ENCODE measurements around the gene RABGAP1L. TPM values are rescaled to one million over a fixed set of nuclear protein-coding genes. Genes with fewer than 3 reads are reported as not detected.
"Not testable (repeated sequence)": the region's sequence is repeated elsewhere in the genome, so short reads cannot be mapped to it uniquely, and the experiment has no call there.

RABGAP1L gene
- total RNA-seq, 2 experiments from 2014 or later = 76.8 to 80.5 TPM

DNA sequence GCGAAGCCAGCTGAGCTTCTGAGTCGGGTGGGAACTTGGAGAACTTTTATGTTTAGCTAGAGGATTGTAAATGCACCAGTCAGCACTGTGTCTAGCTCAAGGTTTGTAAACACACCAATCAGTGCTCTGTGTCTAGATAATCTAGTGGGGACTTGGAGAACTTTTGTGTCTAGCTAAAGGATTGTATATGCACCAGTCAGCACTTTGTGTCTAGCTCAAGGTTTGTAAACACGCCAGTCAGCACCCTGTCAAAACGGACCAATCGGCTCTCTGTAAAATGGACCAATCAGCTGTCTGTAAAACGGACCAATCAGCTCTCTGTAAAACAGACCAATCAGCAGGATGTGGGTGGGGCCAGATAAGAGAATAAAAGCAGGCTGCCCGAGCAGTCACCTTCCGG lies 552.5 kb downstream of the RABGAP1L start:
- peaks cover 20% of the 10 kb centered on the region for H3K36me3 Mint-ChIP-seq (ENCODE audit: low read depth)
- POLR2A ChIA-PET, DNase-seq, H3K4me3 Mint-ChIP-seq, H3K4me1 Mint-ChIP-seq, H3K27me3 Mint-ChIP-seq, CTCF ChIA-PET, H3K27ac Mint-ChIP-seq: not testable (repeated sequence)
- peaks cover 13% of the 10 kb centered on the region for H3K9me3 Mint-ChIP-seq

DNA sequence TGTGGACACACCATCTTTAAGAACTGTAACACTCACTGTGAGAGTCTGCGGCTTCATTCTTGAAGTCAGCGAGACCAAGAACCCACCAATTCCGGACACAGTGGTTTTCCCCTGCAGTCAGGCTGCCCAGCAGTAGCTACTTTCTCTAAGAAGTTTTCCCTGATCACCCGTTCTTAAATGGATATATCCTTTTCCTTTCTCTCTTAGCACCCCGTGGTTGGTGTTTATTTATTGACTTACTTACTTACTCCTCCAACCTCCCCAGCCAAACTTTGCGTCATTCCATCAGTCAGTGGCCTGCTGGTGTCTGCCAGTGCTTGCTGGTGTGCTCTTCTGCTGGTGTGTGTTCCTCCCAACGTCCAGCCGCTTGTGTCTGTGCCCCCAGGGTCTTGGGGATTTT lies 553.2 kb downstream of the RABGAP1L start:
- CTCF ChIA-PET = no interaction called here
- H3K36me3 Mint-ChIP-seq (ENCODE audit: low read depth) = peaks cover 17% of the 10 kb centered on the region
- no peaks in the 10 kb centered on the region for H3K27me3 Mint-ChIP-seq
- H3K9me3 Mint-ChIP-seq = peaks cover 13% of the 10 kb centered on the region
- DNase-seq = no peak
- H3K4me3 Mint-ChIP-seq = no peak overlapping the region
- POLR2A ChIA-PET = no interaction called here
- H3K4me1 Mint-ChIP-seq = no peaks in the 10 kb centered on the region
- H3K27ac Mint-ChIP-seq = no peak overlapping the region

DNA sequence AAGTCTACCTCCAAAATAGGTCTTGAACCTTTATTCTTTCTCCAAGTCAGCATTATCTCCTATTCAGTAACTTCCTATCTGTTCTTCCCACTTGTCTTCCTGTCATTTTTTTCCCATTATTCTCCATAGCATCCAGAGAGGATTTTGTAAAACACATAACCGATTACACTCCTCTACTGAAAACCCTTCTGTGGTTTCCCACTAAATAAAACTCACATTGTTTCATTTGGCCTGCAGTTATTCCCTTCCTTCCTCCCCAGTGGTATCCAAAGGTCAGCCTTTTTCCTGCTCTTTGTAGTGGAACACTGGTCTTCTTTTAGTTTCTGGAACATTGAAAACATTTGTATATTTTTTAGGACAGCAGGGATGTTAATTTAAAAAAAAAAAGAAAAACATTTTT lies 554.5 kb downstream of the RABGAP1L start:
- Mint-ChIP-seq H3K27me3 (no peaks in the 10 kb centered on the region), H3K4me1 (no peaks in the 10 kb centered on the region), H3K36me3 (ENCODE audit: low read depth) (peaks cover 10% of the 10 kb centered on the region), H3K27ac (no peak overlapping the region), H3K9me3 (peaks cover 13% of the 10 kb centered on the region), H3K4me3 (no peak overlapping the region)
- ChIA-PET POLR2A (no interaction called here), CTCF (interaction anchor here (0.7 kb wide), 1 partner anchor 242 kb away, joined by 3 read pairs; no protein-coding TSS in a partner anchor)
- no peak for DNase-seq

DNA sequence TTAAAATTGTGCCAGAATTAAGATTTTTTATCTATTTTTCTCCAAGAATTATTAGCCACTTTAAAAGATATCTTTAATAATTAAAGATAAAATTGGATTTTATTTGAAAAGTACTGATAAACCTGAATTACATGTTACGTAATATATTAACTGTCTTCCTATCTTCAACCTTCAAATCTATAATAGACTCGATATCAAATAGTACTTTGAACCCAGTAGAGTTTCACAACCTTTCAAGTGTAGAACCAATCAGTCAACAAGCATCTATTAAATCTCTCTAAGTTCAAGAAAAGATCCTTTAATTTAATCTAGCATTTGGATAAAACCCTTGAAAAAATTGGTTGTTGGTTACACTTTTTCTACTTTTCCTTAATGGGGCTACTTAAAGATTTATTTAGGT lies 559.9 kb downstream of the RABGAP1L start:
- no peak overlapping the region for H3K4me3 Mint-ChIP-seq
- ChIA-PET CTCF (interaction anchor here (0.6 kb wide), 1 partner anchor 262 kb away, joined by 5 read pairs; no protein-coding TSS in a partner anchor), POLR2A (no interaction called here)
- no peaks in the 10 kb centered on the region for H3K27me3 Mint-ChIP-seq
- no peak overlapping the region for H3K27ac Mint-ChIP-seq
- no peaks in the 10 kb centered on the region for H3K9me3 Mint-ChIP-seq
- DNase-seq = no peak
- H3K4me1 Mint-ChIP-seq = no peaks in the 10 kb centered on the region
- H3K36me3 Mint-ChIP-seq (ENCODE audit: low read depth) = no peaks in the 10 kb centered on the region

DNA sequence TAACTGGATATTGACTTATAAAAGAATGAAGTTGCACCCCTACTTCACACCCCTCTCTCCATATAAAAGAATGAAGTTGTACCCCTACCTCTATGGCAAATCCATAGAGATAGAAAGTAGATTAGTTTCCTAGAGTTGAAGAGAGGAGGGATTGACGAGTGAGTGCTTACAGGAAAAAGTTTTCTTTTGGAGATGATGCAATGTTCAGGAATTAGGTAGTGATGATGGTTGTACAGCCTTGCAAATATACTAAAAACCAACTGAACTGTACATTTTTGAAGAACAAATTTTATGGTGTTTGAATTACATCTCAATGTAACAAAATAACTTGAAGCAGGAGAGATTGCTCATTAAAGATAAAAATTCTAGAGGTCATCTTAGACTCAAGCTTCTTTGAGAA lies 561.3 kb downstream of the RABGAP1L start:
- Mint-ChIP-seq H3K4me3 (no peak overlapping the region), H3K36me3 (ENCODE audit: low read depth) (no peaks in the 10 kb centered on the region), H3K27me3 (no peaks in the 10 kb centered on the region), H3K9me3 (no peaks in the 10 kb centered on the region), H3K27ac (no peak overlapping the region), H3K4me1 (no peaks in the 10 kb centered on the region)
- CTCF ChIA-PET = no interaction called here
- POLR2A ChIA-PET = no interaction called here
- no peak for DNase-seq

DNA sequence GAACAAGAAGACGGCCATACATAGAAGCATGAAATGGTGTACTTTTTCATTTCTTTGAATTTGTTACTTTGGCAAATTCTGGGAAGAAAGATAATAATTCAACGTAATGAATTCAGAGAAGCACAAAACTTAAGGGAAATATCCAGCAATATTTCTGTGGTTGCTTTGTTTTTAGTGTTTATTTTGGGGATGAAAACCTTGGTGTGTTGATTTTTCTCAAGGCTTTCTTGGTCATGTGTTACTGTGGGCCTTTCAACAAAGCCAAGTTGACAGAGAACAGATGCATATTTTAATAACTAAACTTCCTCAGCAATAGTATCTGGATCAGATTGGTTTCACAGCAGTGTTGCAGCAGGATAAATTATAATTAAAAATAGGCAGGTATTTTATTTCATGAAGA lies 561.9 kb downstream of the RABGAP1L start:
- Mint-ChIP-seq H3K4me3 (no peak overlapping the region), H3K27me3 (no peaks in the 10 kb centered on the region), H3K36me3 (ENCODE audit: low read depth) (no peaks in the 10 kb centered on the region), H3K27ac (no peak overlapping the region), H3K9me3 (no peaks in the 10 kb centered on the region), H3K4me1 (no peaks in the 10 kb centered on the region)
- DNase-seq = no peak
- ChIA-PET POLR2A (no interaction called here), CTCF (no interaction called here)

DNA sequence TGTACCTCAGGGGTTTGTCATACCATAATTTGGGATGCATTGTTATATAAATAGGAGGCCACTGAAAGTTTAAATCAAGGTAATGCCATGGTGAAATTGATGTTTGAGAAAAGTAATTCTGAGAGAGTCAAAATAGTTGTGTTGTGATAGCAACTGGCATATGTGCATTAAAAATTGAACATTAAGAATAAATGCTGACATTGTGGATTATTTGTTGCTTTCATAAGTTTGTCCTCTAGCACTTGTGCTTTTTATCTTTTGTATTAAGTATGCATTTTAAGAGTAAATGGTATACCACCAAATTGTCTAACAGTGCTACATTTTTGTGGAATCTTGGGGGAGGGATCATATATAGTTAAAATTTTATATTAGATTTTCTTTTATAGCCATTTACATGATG lies 564.5 kb downstream of the RABGAP1L start:
- ChIA-PET CTCF (no interaction called here), POLR2A (no interaction called here)
- Mint-ChIP-seq H3K27me3 (no peaks in the 10 kb centered on the region), H3K4me1 (no peaks in the 10 kb centered on the region), H3K4me3 (no peak overlapping the region), H3K9me3 (no peaks in the 10 kb centered on the region), H3K27ac (no peak overlapping the region), H3K36me3 (ENCODE audit: low read depth) (no peaks in the 10 kb centered on the region)
- no peak for DNase-seq

DNA sequence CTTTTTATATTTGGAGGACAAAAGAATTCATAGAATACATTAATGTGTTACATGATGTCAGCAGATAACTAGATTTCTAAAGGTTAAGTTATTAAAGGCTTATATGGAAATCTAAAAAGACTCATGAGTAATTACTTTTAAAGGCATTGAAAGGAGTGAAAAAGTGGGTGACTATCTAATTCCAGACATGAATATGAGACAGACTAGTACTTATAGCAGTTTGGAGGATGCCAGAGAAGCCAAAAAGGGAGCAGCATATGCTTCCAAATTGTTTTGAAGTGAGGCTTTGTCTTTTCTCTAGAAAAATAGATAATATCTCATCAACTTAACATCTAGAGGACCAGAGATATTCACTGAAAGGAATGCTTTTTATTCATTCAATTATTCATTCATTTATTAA lies 564.9 kb downstream of the RABGAP1L start:
- H3K9me3 Mint-ChIP-seq = no peaks in the 10 kb centered on the region
- DNase-seq = no peak
- CTCF ChIA-PET = no interaction called here
- H3K4me3 Mint-ChIP-seq = no peak overlapping the region
- no peaks in the 10 kb centered on the region for H3K27me3 Mint-ChIP-seq
- H3K4me1 Mint-ChIP-seq = no peaks in the 10 kb centered on the region
- no peaks in the 10 kb centered on the region for H3K36me3 Mint-ChIP-seq (ENCODE audit: low read depth)
- H3K27ac Mint-ChIP-seq = no peak overlapping the region
- POLR2A ChIA-PET = no interaction called here

DNA sequence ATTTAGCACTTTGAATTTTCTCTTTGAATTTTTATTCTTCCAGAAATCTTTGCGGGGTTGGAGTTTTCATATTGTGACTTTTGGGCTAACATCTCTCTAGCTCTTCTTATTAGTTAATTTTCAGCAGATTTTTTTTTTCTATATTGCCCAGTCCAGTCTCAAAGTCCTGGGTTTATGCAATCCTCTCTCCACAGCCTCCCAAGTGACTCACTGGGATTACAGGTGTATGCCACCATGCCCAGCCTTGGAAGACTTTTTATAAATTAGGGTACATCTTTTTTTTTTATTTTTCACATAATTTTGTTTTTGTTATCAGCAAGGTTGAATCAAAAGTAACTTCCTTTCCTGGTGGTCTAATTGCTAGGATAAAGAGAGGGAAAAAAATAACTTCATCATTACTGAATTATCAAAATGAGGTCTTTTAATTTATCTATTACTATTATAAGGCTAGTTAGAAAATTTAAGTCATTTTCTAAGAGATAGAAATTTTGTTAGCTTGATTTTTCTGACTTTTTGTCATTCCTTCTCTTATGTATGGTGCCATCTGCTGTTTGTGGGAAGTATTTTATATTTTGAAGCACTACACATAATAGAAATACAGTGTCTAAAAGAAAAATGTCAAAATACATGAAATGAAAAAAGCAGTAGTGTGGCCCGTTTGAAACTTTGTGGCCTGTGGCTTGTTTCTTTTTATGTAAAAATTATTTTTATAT lies 567.0 kb downstream of the RABGAP1L start:
- no peaks in the 10 kb centered on the region for H3K27me3 Mint-ChIP-seq
- no peaks in the 10 kb centered on the region for H3K9me3 Mint-ChIP-seq
- DNase-seq = no peak
- H3K27ac Mint-ChIP-seq = no peak overlapping the region
- H3K4me3 Mint-ChIP-seq = no peak overlapping the region
- H3K36me3 Mint-ChIP-seq (ENCODE audit: low read depth) = no peaks in the 10 kb centered on the region
- H3K4me1 Mint-ChIP-seq = no peaks in the 10 kb centered on the region
- POLR2A ChIA-PET = no interaction called here
- CTCF ChIA-PET = interaction anchor here (1.4 to 2.5 kb wide), 4 partner anchors 13 to 466 kb away, joined by 4 to 23 read pairs (median 4); no protein-coding TSS in a partner anchor

DNA sequence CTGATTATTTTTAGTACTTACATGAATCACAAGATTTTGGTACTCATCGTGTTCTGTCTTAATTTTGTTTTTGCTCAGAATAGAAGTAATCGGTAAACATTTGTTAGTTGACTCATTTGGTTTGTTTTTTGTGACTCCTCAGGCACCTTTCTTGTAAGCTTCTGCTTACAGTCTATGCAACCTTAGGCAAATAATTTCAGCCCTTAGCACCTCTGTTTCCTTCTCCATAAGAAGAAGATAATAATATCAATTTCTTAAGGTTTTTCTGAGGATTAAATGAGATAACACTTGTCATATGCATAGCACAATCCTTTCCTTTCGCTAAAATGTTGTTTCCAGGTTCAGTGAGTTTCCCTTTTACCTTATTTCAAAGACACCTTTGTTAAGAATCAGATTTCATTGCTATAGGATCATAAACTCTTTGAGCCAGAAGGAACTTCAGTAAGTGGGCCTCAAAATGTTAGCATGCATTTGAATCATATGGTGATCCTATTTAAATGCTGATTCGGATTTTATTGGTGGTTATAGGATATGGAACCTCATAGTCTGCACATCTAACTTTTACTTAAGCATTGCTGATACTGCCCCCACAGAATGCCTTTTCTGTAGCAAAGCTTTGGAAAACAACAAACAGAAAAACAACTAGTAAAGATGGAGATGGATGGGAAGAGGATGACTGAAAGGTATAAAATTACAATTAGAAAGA lies 567.7 kb downstream of the RABGAP1L start:
- no peaks in the 10 kb centered on the region for H3K27me3 Mint-ChIP-seq
- H3K36me3 Mint-ChIP-seq (ENCODE audit: low read depth) = no peaks in the 10 kb centered on the region
- H3K4me1 Mint-ChIP-seq = no peaks in the 10 kb centered on the region
- POLR2A ChIA-PET = no interaction called here
- no peak overlapping the region for H3K27ac Mint-ChIP-seq
- no peak for DNase-seq
- H3K9me3 Mint-ChIP-seq = no peaks in the 10 kb centered on the region
- no peak overlapping the region for H3K4me3 Mint-ChIP-seq
- CTCF ChIA-PET = interaction anchor here (1.4 to 2.5 kb wide), 4 partner anchors 13 to 467 kb away, joined by 4 to 23 read pairs (median 4); no protein-coding TSS in a partner anchor

DNA sequence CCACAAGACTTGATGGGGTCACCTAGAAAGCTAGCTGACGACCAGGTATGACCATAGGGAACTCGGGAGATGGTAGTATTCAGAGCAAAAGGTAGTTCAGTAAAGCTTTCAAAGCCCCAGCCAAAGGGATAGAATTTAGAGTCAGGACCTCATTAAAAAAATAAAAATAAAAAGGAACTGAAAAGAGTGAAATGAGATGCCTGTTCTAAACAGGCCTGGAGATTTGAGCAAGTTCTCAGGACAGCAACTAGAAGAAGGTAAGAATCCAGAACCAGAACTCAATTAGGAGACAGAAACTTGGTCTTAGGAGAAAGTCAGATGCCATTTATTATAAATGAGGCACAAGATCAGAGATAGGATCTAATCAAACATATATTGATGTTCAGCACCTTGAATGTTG lies 575.0 kb downstream of the RABGAP1L start:
- Mint-ChIP-seq H3K4me3 (no peak overlapping the region), H3K27me3 (no peaks in the 10 kb centered on the region), H3K9me3 (no peaks in the 10 kb centered on the region), H3K36me3 (ENCODE audit: low read depth) (no peaks in the 10 kb centered on the region), H3K27ac (no peak overlapping the region), H3K4me1 (no peaks in the 10 kb centered on the region)
- no peak for DNase-seq
- POLR2A ChIA-PET = no interaction called here
- CTCF ChIA-PET = no interaction called here

DNA sequence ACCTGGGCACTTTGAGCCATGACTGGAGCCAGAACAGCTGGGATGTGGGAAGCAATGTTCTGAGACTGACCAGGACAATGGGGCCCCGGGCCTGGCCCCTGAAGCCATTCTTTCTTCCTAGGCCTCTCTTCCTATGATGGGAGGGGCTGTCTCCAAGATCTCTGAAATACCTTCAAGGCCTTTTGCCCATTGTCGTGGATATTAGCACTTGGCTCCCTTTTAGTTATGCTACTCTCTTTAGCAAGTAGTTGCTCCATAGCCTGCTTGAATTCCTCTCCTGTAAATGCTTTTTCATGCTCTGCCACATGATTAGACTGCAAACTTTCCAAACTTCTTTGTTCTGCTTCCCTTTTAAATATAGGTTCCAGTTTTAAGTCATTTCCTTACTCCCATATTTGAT lies 577.5 kb downstream of the RABGAP1L start:
- POLR2A ChIA-PET = no interaction called here

DNA sequence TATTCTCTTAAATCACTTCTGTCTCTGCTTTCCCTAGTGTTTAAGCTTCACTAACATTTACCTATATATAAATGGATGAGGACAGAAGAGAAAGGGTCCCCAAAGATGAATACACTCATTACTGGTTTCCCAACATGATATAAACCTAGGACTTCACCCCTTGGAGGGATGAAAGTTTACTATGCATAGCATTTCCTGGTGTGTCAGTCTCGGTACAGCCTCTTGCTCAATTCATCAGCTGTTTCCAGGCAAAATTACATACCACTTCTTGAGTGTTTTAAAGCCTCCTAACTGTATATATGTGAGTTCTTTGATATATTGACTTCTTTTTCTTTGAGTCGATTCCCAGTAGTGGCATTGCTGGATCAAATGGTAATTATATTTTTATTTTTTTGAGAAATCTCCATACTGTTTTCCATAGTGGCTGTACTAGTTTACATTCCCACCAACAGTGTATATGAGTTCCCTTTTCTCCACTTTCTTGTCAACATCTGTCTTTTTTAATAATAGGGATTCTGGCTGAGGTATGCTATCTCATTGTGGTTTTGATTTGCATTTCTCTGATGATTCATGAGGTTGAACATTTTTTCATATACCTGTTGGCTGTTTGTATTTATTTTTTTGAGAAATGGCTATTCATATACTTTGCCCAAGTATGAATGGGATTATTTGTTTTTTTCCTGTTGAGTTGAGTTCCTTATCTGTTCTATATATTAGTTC lies 581.1 kb downstream of the RABGAP1L start:
- H3K27me3 Mint-ChIP-seq = no peaks in the 10 kb centered on the region
- ChIA-PET POLR2A (no interaction called here), CTCF (interaction anchor here (1.0 to 1.4 kb wide), 3 partner anchors 14 to 478 kb away, joined by 4 to 5 read pairs (median 5); no protein-coding TSS in a partner anchor)
- H3K27ac Mint-ChIP-seq = no peak overlapping the region
- DNase-seq = no peak
- no peaks in the 10 kb centered on the region for H3K36me3 Mint-ChIP-seq (ENCODE audit: low read depth)
- H3K9me3 Mint-ChIP-seq = no peaks in the 10 kb centered on the region
- H3K4me1 Mint-ChIP-seq = no peaks in the 10 kb centered on the region
- H3K4me3 Mint-ChIP-seq = no peak overlapping the region

More for the DNA sequence above, 577.5 kb downstream of the RABGAP1L start:
- Mint-ChIP-seq H3K9me3 (no peaks in the 10 kb centered on the region), H3K27me3 (no peaks in the 10 kb centered on the region), H3K27ac (no peak overlapping the region), H3K4me1 (no peaks in the 10 kb centered on the region), H3K4me3 (no peak overlapping the region), H3K36me3 (ENCODE audit: low read depth) (no peaks in the 10 kb centered on the region)
- CTCF ChIA-PET = no interaction called here
- DNase-seq = no peak
